GM13976 (cell line): ENCODE data around the gene TRAPPC2L.

ENCODE experiments used
- DNase-seq: peaks from one replicate; pipeline ENCODE4 v3.0.0; 2012; ENCODE audit warnings: low spot score
- CTCF ChIP-seq: IDR thresholded peaks from 2 replicates; pipeline ENCODE4 v1.5.1; 2012; ENCODE audit warnings: borderline replicate concordance, mild to moderate bottlenecking; ENCODE audit not compliant: insufficient read depth; ENCODE audit errors: extremely low read depth, missing control alignments, control extremely low read depth
- in situ Hi-C: fragments of 300-500 bp; cut with MboI; formaldehyde crosslinking; loops from one replicate; pipeline ENCODE4 v1.12.0; 2022; ENCODE audit warnings: low sequenced_read_pairs, mixed read lengths, inconsistent platforms; ENCODE audit not compliant: unreplicated experiment

Gene TRAPPC2L

GRCh38 chr16:88810912-88811768 lies 45.8 kb upstream of the TRAPPC2L start:
- DNase-seq = peak; percentile 86
- no peak for TF ChIP-seq CTCF
- in situ Hi-C loops = no loop called here

GRCh38 chr16:88811769-88812512 lies 45.0 kb upstream of the TRAPPC2L start, which contains the start of gene APRT:
TSS of gene APRT (minus strand) at chr16:88811928. CDS start at chr16:88811899, 29 bp downstream.
- in situ Hi-C loops = no loop called here
- DNase-seq = peak; percentile 98
- peak; percentile 57 for TF ChIP-seq CTCF

- TF ChIP-seq CTCF = no peak
- no peak for DNase-seq
- in situ Hi-C loops = no loop called here
Observed at GRCh38 chr16:88812513-88813268, 44.2 kb upstream of the TRAPPC2L start.

GRCh38 chr16:88813269-88814143 lies 43.4 kb upstream of the TRAPPC2L start:
- no peak for DNase-seq
- no peak for TF ChIP-seq CTCF
- in situ Hi-C loops = no loop called here

- in situ Hi-C loops = no loop called here
- no peak for TF ChIP-seq CTCF
- DNase-seq = no peak
Observed at GRCh38 chr16:88814144-88814502, 42.8 kb upstream of the TRAPPC2L start.
